A549 (cell line): Measurements from ENCODE around the gene ATP6V1A. TPM values are rescaled to one million over a fixed set of nuclear protein-coding genes. Genes with fewer than 3 reads are reported as not detected.

Experiments used
- ATAC-seq, 2 experiments: fragments of 200-7000 bp in 1 of 2; fragments of >200 bp in 1 of 2; cut with Nextera tagmentation in 1 of 2; cut with Tn5 transposase in 1 of 2; 3 replicates each; pipeline versions ENCODE4 v1.8.0 to v1.9.1; 2018 to 2020; ENCODE audit warnings: mild to moderate bottlenecking in 1 of 2, moderate library complexity in 1 of 2
- CTCF ChIA-PET: fragments of 300-600 bp; sonication (Branson Sonifier 250); formaldehyde crosslinking; extraction: SDS; loops from one replicate; lab custom pipeline; 2021; ENCODE audit warnings: antibody characterized with exemption, inconsistent platforms; lab: Yijun Ruan, JAX
- POLR2A ChIA-PET: fragments of 350-600 bp; formaldehyde crosslinking; extraction: SDS; loops from one replicate; lab custom pipeline; 2021; ENCODE audit warnings: antibody characterized with exemption, inconsistent platforms; lab: Yijun Ruan, JAX
- DNase-seq, 2 experiments: peaks; one replicate each; pipeline versions ENCODE4 v3.0.0 to v3.0.0-alpha.2; 2011 to 2016; ENCODE audit warnings: low read depth in 1 of 2, low spot score in 1 of 2
- FAIRE-seq: peaks from 2 replicates; lab custom pipeline; 2011; peaks lifted over from hg19 to GRCh38; lab: Jason Lieb, UNC
- H3K27ac ChIP-seq, 2 experiments: fragments of >200 bp; sonication (Bioruptor Twin); formaldehyde crosslinking; 3 replicates each; pipeline ENCODE4 v1.5.1; 2016 to 2017
- H3K4me1 ChIP-seq: fragments of >200 bp; sonication (Bioruptor Twin); formaldehyde crosslinking; 3 replicates; pipeline ENCODE4 v1.6.1; 2016
- H3K4me2 ChIP-seq: fragments of >200 bp; sonication (Bioruptor Twin); formaldehyde crosslinking; 3 replicates; pipeline ENCODE4 v1.6.1; 2016
- H3K4me3 ChIP-seq: fragments of >200 bp; sonication (Bioruptor Twin); formaldehyde crosslinking; 3 replicates; pipeline ENCODE4 v1.5.1; 2016
- H3K9me3 ChIP-seq: fragments of >200 bp; sonication (Bioruptor Twin); formaldehyde crosslinking; 3 replicates; pipeline ENCODE4 v1.6.1; 2016
- ATOH8 ChIP-seq: fragments of 250-450 bp; sonication (Bioruptor Pico); IDR thresholded peaks from 2 replicates; pipeline ENCODE4 v1.5.0; 2020; ENCODE audit warnings: low read depth, mild to moderate bottlenecking, moderate library complexity
- CBX8 ChIP-seq: fragments of 200-600 bp; sonication (generic); IDR thresholded peaks from 2 replicates; pipeline ENCODE4 v1.6.1; 2016
- CEBPB ChIP-seq, 2 experiments: fragments of >200 bp in 1 of 2; sonication (Bioruptor Twin) in 1 of 2; formaldehyde crosslinking in 1 of 2; IDR thresholded peaks; 2 replicates each; pipeline ENCODE4 v1.6.1; 2012 to 2016
- CHD2 ChIP-seq: fragments of 150-350 bp; IDR thresholded peaks from 2 replicates; pipeline ENCODE4 v1.6.1; 2014; ENCODE audit warnings: low read length; ENCODE audit not compliant: partially characterized antibody
- CHD4 ChIP-seq: fragments of 200-600 bp; sonication (generic); IDR thresholded peaks from 2 replicates; pipeline ENCODE4 v1.6.1; 2016; ENCODE audit warnings: antibody characterized with exemption, mild to moderate bottlenecking, borderline replicate concordance
- CTCF ChIP-seq: fragments of >200 bp; sonication (Bioruptor Twin); formaldehyde crosslinking; IDR thresholded peaks from 3 replicates; pipeline ENCODE4 v1.5.1; 2016
- E2F6 ChIP-seq: IDR thresholded peaks from 2 replicates; pipeline ENCODE4 v1.6.1; 2012; ENCODE audit warnings: low read depth, borderline replicate concordance
- ELK1 ChIP-seq: fragments of 150-350 bp; IDR thresholded peaks from 2 replicates; pipeline ENCODE4 v1.6.1; 2014; ENCODE audit warnings: low read depth, mild to moderate bottlenecking, low read length
- ESRRA ChIP-seq: fragments of 150-350 bp; IDR thresholded peaks from 2 replicates; pipeline ENCODE4 v1.6.1; 2014; ENCODE audit warnings: mild to moderate bottlenecking, low read length, borderline replicate concordance
- FOSL2 ChIP-seq, 2 experiments: fragments of 450-650 bp in 1 of 2; fragments of >200 bp in 1 of 2; sonication (Bioruptor Twin) in 1 of 2; formaldehyde crosslinking; IDR thresholded peaks; 2 replicates each; pipeline versions ENCODE4 v1.5.0 to v1.6.1; 2016 to 2020; ENCODE audit warnings: mild to moderate bottlenecking in 1 of 2, moderate library complexity in 1 of 2
- HES2 ChIP-seq: fragments of >200 bp; sonication (Bioruptor Twin); formaldehyde crosslinking; IDR thresholded peaks from 2 replicates; pipeline ENCODE4 v1.6.1; 2016
- HOXA7 ChIP-seq: fragments of 250-450 bp; sonication (Bioruptor Pico); IDR thresholded peaks from 2 replicates; pipeline ENCODE4 v1.5.0; 2020; ENCODE audit warnings: mild to moderate bottlenecking, moderate library complexity
- HOXB13 ChIP-seq: fragments of 250-450 bp; sonication (Bioruptor Pico); IDR thresholded peaks from 2 replicates; pipeline ENCODE4 v1.5.0; 2020; ENCODE audit warnings: low read depth, mild to moderate bottlenecking, moderate library complexity
- HOXB5 ChIP-seq: fragments of 250-450 bp; sonication (Bioruptor Pico); IDR thresholded peaks from 2 replicates; pipeline ENCODE4 v1.5.0; 2020; ENCODE audit warnings: mild to moderate bottlenecking, moderate library complexity
- JUNB ChIP-seq: fragments of >200 bp; sonication (Bioruptor Twin); formaldehyde crosslinking; IDR thresholded peaks from 2 replicates; pipeline ENCODE4 v1.6.1; 2016
- NPAS2 ChIP-seq: fragments of 250-450 bp; sonication (Bioruptor Pico); IDR thresholded peaks from 2 replicates; pipeline ENCODE4 v1.8.0; 2022; ENCODE audit warnings: mild to moderate bottlenecking, moderate library complexity, borderline replicate concordance
- PBX3 ChIP-seq: IDR thresholded peaks from 2 replicates; pipeline ENCODE4 v1.6.1; 2012
- POLR2AphosphoS2 ChIP-seq: conservative IDR thresholded peaks from 2 replicates; pipeline ENCODE4 v1.6.1; 2012; ENCODE audit warnings: low read length, improper control_type of control experiment, inconsistent platforms
- RCOR1 ChIP-seq: fragments of 150-350 bp; IDR thresholded peaks from 2 replicates; pipeline ENCODE4 v1.6.1; 2014; ENCODE audit warnings: antibody characterized with exemption, low read length, low read depth
- REST ChIP-seq: fragments of 200-600 bp; sonication (generic); IDR thresholded peaks from 2 replicates; pipeline ENCODE4 v1.6.1; 2016; ENCODE audit warnings: antibody characterized with exemption, mild to moderate bottlenecking, moderate library complexity
- SMC3 ChIP-seq: fragments of >200 bp; sonication (Bioruptor Twin); formaldehyde crosslinking; IDR thresholded peaks from 3 replicates; pipeline ENCODE4 v1.6.1; 2018; ENCODE audit warnings: inconsistent platforms
- TP53 ChIP-seq: fragments of 250-450 bp; sonication (Bioruptor Pico); IDR thresholded peaks from 2 replicates; pipeline ENCODE4 v1.5.0; 2021; ENCODE audit warnings: mild to moderate bottlenecking, moderate library complexity
- ZC3H11A ChIP-seq: fragments of 450-650 bp; IDR thresholded peaks from 2 replicates; pipeline ENCODE4 v1.6.1; 2014; ENCODE audit warnings: antibody characterized with exemption, mild to moderate bottlenecking
- ZNF302 ChIP-seq: fragments of 250-450 bp; sonication (Bioruptor Pico); IDR thresholded peaks from 2 replicates; pipeline ENCODE4 v1.9.0; 2021; ENCODE audit warnings: inconsistent platforms, mild to moderate bottlenecking, moderate library complexity
- WGBS: methylation state at CpG from one replicate; pipeline ENCODE4 v1.1.6; 2017; ENCODE audit errors: missing lambda C conversion rate; 5-methylcytosine and 5-hydroxymethylcytosine counted together
- polyA plus RNA-seq, 4 experiments: library from polyadenylated mRNA; depleted of rRNA in 3 of 4; stranded (reverse); fragments of >200 nt; fragmentation: RNase III in 1 of 4; extraction: RNeasy Plus Mini Kit Qiagen cat#74134 plus additional on column Dnase treatment in 1 of 4; gene quantifications; 2 replicates in 3 of 4; 3 replicates in 1 of 4; pipeline ENCODE4 v1.2.3, GENCODE V29; 2011 to 2017

Gene ATP6V1A
- polyA plus RNA-seq, 2 of the 4 experiments (the other 2 are of a cell fraction), result 23.4 to 39.8 TPM

- no peak for TF ChIP-seq SMC3
- TF ChIP-seq CTCF, result no peak
- TF ChIP-seq ZC3H11A, result no peak
- TF ChIP-seq REST, result no peak
- TF ChIP-seq POLR2AphosphoS2, result no peak
- TF ChIP-seq ATOH8 (CRISPR knock-in tag), result no peak
- no peak for TF ChIP-seq RCOR1
- TF ChIP-seq PBX3, result no peak
- no peak for TF ChIP-seq HOXA7 (CRISPR knock-in tag)
- TF ChIP-seq NPAS2 (CRISPR knock-in tag), result no peak
- no peak for TF ChIP-seq JUNB
- TF ChIP-seq CBX8, result no peak
- TF ChIP-seq E2F6, result no peak
- no peak for TF ChIP-seq CHD4
- TF ChIP-seq, all 56 proteins: peak for 0
- peaks cover 19% of the 10 kb centered on the region; the same call in 2 of the 3 replicates for H3K4me1 ChIP-seq
- whole genome bisulfite sequencing, result 10% methylated on average over 10 of the region's 10 CpGs
- no peak for DNase-seq
- ChIA-PET CTCF (no interaction called here), POLR2A (no interaction called here)
- FAIRE-seq, result no peak
- peak overlapping the region; percentile 85 to 88 for H3K27ac ChIP-seq
- no peak for ATAC-seq
- H3K9me3 ChIP-seq, result no peaks in the 10 kb centered on the region
- peak overlapping the region; percentile 87 for H3K4me2 ChIP-seq
- H3K4me3 ChIP-seq, result peak overlapping the region; percentile 63
These were observed 49.2 kb upstream of the ATP6V1A start for GRCh38 chr3:113697500-113698090.

GRCh38 chr3:113698213-113698742 is 48.6 kb upstream of the ATP6V1A start:
- FAIRE-seq, result no peak
- CTCF ChIA-PET, result interaction anchor here (2.3 kb wide), 1 partner anchor 37 kb away, joined by 7 read pairs; no protein-coding TSS in a partner anchor
- Histone ChIP-seq H3K27ac (0 out of 6 replicates have a peak overlapping the region, but pooled peaks of 1 of the 2 experiments have one; percentile 71), H3K9me3 (no peaks in the 10 kb centered on the region), H3K4me3 (peak overlapping the region; percentile 63; the same call in 2 of the 3 replicates), H3K4me2 (peak overlapping the region; percentile 87), H3K4me1 (peaks cover 19% of the 10 kb centered on the region; the same call in 2 of the 3 replicates)
- 69% methylated on average over 6 of the region's 6 CpGs for WGBS
- DNase-seq, result no peak
- POLR2A ChIA-PET, result no interaction called here
- ATAC-seq, result no peak
- no peak for TF ChIP-seq ESRRA
- no peak for TF ChIP-seq HES2
- TF ChIP-seq FOSL2 (IDR thresholded peaks at IDR 0.05), result no peak
- no peak for TF ChIP-seq FOSL2 (CRISPR knock-in tag; IDR thresholded peaks at IDR 0.05)
- TF ChIP-seq SMC3, result no peak
- TF ChIP-seq TP53 (CRISPR knock-in tag), result no peak
- no peak for TF ChIP-seq HOXB13 (CRISPR knock-in tag)
- TF ChIP-seq HOXB5 (CRISPR knock-in tag), result no peak
- TF ChIP-seq CEBPB (IDR thresholded peaks at IDR 0.05), result no peak
- no peak for TF ChIP-seq CHD2
- TF ChIP-seq ELK1, result no peak
- TF ChIP-seq ZNF302, result no peak
- TF ChIP-seq PBX3, result no peak
